Glutamatergic neuron (in vitro differentiated cells): ENCODE measurements around the gene TANC2. TPM values are rescaled to one million over a fixed set of nuclear protein-coding genes. Genes with fewer than 3 reads are reported as not detected.

ENCODE experiments used
- DNase-seq: peaks from one replicate; pipeline ENCODE4 v3.0.0; 2022
- H3K27ac Mint-ChIP-seq: one replicate; pipeline ENCODE4 v1.8.0; 2020; ENCODE audit warnings: mild to moderate bottlenecking, mixed read lengths, inconsistent platforms; ENCODE audit not compliant: unreplicated experiment
- H3K27me3 Mint-ChIP-seq: one replicate; pipeline ENCODE4 v1.8.0; 2020; ENCODE audit warnings: mild to moderate bottlenecking, moderate library complexity, mixed read lengths, inconsistent platforms; ENCODE audit not compliant: unreplicated experiment
- H3K36me3 Mint-ChIP-seq: one replicate; pipeline ENCODE4 v1.8.0; 2020; ENCODE audit warnings: mild to moderate bottlenecking, mixed read lengths, inconsistent platforms; ENCODE audit not compliant: unreplicated experiment
- H3K4me1 Mint-ChIP-seq: one replicate; pipeline ENCODE4 v1.8.0; 2020; ENCODE audit warnings: mild to moderate bottlenecking, low read depth, mixed read lengths, inconsistent platforms; ENCODE audit not compliant: unreplicated experiment
- H3K4me3 Mint-ChIP-seq: one replicate; pipeline ENCODE4 v1.8.0; 2020; ENCODE audit warnings: mild to moderate bottlenecking, mixed read lengths, inconsistent platforms; ENCODE audit not compliant: unreplicated experiment
- H3K9me3 Mint-ChIP-seq: one replicate; pipeline ENCODE4 v1.8.0; 2020; ENCODE audit warnings: mild to moderate bottlenecking, moderate library complexity, mixed read lengths, inconsistent platforms; ENCODE audit not compliant: unreplicated experiment
- CTCF ChIP-seq: fragments of 200-600 bp; sonication (generic); IDR thresholded peaks from one replicate; pipeline ENCODE4 v1.5.0; 2021; ENCODE audit not compliant: partially characterized antibody, unreplicated experiment
- total RNA-seq: library from RNA; stranded (reverse); fragmentation: NEBNext Ultra II Directional; extraction: Animal tissue kit (Norgen Biotek cat#: 25700); gene quantifications from one replicate; pipeline ENCODE4 v1.2.1, GENCODE V29; 2021; ENCODE audit not compliant: unreplicated experiment

Gene TANC2
- total RNA-seq, 1 donor from 2014 or later: 136 TPM

GRCh38 chr17:62963296-62963695 is 2.7 kb upstream of the TANC2 start:
- Mint-ChIP-seq H3K27me3 (peaks cover 4% of the 10 kb centered on the region), H3K36me3 (no peaks in the 10 kb centered on the region), H3K27ac (no peak overlapping the region), H3K4me1 (peaks cover 4% of the 10 kb centered on the region), H3K4me3 (no peak overlapping the region), H3K9me3 (peaks cover 5% of the 10 kb centered on the region)
- DNase-seq: no peak
- TF ChIP-seq CTCF: no peak

GRCh38 chr17:62964506-62964905 is 1.5 kb upstream of the TANC2 start:
- TF ChIP-seq CTCF: no peak
- H3K27me3 Mint-ChIP-seq: peaks cover 4% of the 10 kb centered on the region
- H3K4me1 Mint-ChIP-seq: peaks cover 11% of the 10 kb centered on the region
- no peaks in the 10 kb centered on the region for H3K36me3 Mint-ChIP-seq
- no peak overlapping the region for H3K27ac Mint-ChIP-seq
- H3K9me3 Mint-ChIP-seq: peaks cover 5% of the 10 kb centered on the region
- H3K4me3 Mint-ChIP-seq: no peak overlapping the region
- DNase-seq: no peak

- Mint-ChIP-seq H3K27me3 (peaks cover 4% of the 10 kb centered on the region), H3K36me3 (no peaks in the 10 kb centered on the region), H3K4me3 (peak overlapping the region; percentile 89), H3K27ac (peak overlapping the region; percentile 82), H3K4me1 (peaks cover 11% of the 10 kb centered on the region), H3K9me3 (peaks cover 5% of the 10 kb centered on the region)
- no peak for TF ChIP-seq CTCF
- DNase-seq: no peak
These were observed 805 bp upstream of the TANC2 start for GRCh38 chr17:62965174-62965685.

GRCh38 chr17:62966426-62967204 is 580 bp downstream of the TANC2 start:
- H3K27ac Mint-ChIP-seq: peak overlapping the region; percentile 49
- TF ChIP-seq CTCF: no peak
- peaks cover 14% of the 10 kb centered on the region for H3K4me1 Mint-ChIP-seq
- DNase-seq: peak; percentile 80
- H3K27me3 Mint-ChIP-seq: peaks cover 5% of the 10 kb centered on the region
- peak overlapping the region; percentile 98 for H3K4me3 Mint-ChIP-seq
- H3K9me3 Mint-ChIP-seq: peaks cover 5% of the 10 kb centered on the region
- no peaks in the 10 kb centered on the region for H3K36me3 Mint-ChIP-seq

DNA sequence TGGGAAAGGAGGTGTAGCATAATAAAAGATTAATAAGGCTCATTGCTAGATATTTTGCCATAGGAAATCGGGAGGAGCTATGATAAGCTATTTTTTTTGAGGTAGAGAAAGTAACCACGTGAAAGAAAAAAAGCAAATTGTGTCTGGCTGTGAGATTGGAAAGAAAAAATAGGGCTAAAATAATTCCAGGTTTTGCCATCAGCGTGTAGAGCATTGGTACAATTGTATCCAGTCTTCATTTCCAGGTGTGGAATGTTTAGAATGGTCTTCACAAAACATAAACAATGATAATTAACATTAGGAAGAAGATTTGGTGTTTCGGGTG is 1.1 kb downstream of the TANC2 start:
- Mint-ChIP-seq H3K4me3 (peak overlapping the region; percentile 98), H3K27ac (peak overlapping the region; percentile 36), H3K9me3 (peaks cover 5% of the 10 kb centered on the region), H3K4me1 (peaks cover 14% of the 10 kb centered on the region), H3K36me3 (no peaks in the 10 kb centered on the region), H3K27me3 (peaks cover 5% of the 10 kb centered on the region)
- DNase-seq: no peak
- TF ChIP-seq CTCF: no peak
